Activated CD4-positive, alpha-beta T cell treated with anti-CD3 and anti-CD28 coated beads, Interleukin-2, amount 50 U/mL, for 4 hours (primary cell): ENCODE results near the gene PTGER4.

Source experiments
- DNase-seq, 2 experiments: peaks; one replicate each; pipeline ENCODE4 v3.0.0-alpha.2; 2020

The PTGER4 gene

GRCh38 chr5:40672425-40672824, 7.3 kb upstream of the PTGER4 start:
- no peak for DNase-seq

- no peak for DNase-seq
Measured at GRCh38 chr5:40674661-40675235, 5.0 kb upstream of the PTGER4 start.

- peak in 1 of 2 experiments; percentile 20 for DNase-seq
Measured at GRCh38 chr5:40675396-40676133, 4.2 kb upstream of the PTGER4 start.

- DNase-seq, result no peak
Measured at GRCh38 chr5:40676613-40677343, 2.9 kb upstream of the PTGER4 start.

- DNase-seq, result no peak
Measured at GRCh38 chr5:40677456-40677855, 2.3 kb upstream of the PTGER4 start.

- DNase-seq, result no peak
Measured at GRCh38 chr5:40678026-40678425, 1.7 kb upstream of the PTGER4 start.

GRCh38 chr5:40678460-40679147, 1.1 kb upstream of the PTGER4 start:
- DNase-seq, result no peak

GRCh38 chr5:40679148-40679912, 385 bp upstream of the PTGER4 start:
- peak; percentile 89 for DNase-seq

- peak; percentile 35 to 37 for DNase-seq
Measured at GRCh38 chr5:40680741-40681362, 1.1 kb downstream of the PTGER4 start.

- peak; percentile 17 to 20 for DNase-seq
Measured at GRCh38 chr5:40681363-40682153, 1.8 kb downstream of the PTGER4 start.

- DNase-seq, result peak in 1 of 2 experiments; percentile 29
Measured at GRCh38 chr5:40682154-40683017, 2.7 kb downstream of the PTGER4 start.

- DNase-seq, result no peak
Measured at GRCh38 chr5:40683305-40683704, 3.6 kb downstream of the PTGER4 start.

- no peak for DNase-seq
Measured at GRCh38 chr5:40685193-40685592, 5.5 kb downstream of the PTGER4 start.

- no peak for DNase-seq
Measured at GRCh38 chr5:40685976-40686486, 6.3 kb downstream of the PTGER4 start.

- DNase-seq, result peak in 1 of 2 experiments; percentile 10
Measured at GRCh38 chr5:40687321-40687720, 7.6 kb downstream of the PTGER4 start.

- DNase-seq, result peak; percentile 84 to 85
Measured at GRCh38 chr5:40688127-40688761, 8.5 kb downstream of the PTGER4 start.

- DNase-seq, result no peak
Measured at GRCh38 chr5:40688996-40689395, 9.3 kb downstream of the PTGER4 start.

GRCh38 chr5:40689438-40689837, 9.7 kb downstream of the PTGER4 start:
- DNase-seq, result peak in 1 of 2 experiments; percentile 45

GRCh38 chr5:40690267-40690666, 10.6 kb downstream of the PTGER4 start:
- DNase-seq, result no peak
